GM23338 (cell line): ENCODE results near the gene DSG4. TPM values are rescaled to one million over a fixed set of nuclear protein-coding genes. Genes with fewer than 3 reads are reported as not detected.

Experiments
- ATAC-seq: fragments of 200-7000 bp; cut with Tn5 transposase; 3 replicates; pipeline ENCODE4 v1.9.1; 2020
- DNase-seq: peaks from one replicate; pipeline ENCODE4 v3.0.0-alpha.2; 2015; ENCODE audit warnings: low spot score
- H2AFZ ChIP-seq: fragments of 200-600 bp; sonication (generic); 2 replicates; pipeline ENCODE4 v1.8.0; 2016; ENCODE audit warnings: antibody characterized with exemption, mild to moderate bottlenecking, moderate library complexity
- H3F3A ChIP-seq: fragments of 200-600 bp; sonication (generic); replicated peaks from 2 replicates; pipeline ENCODE4 v1.8.0; 2017; ENCODE audit warnings: antibody characterized with exemption, mixed run types, low read depth
- H3K27ac ChIP-seq: fragments of 200-600 bp; sonication (generic); 2 replicates; pipeline ENCODE4 v1.6.1; 2016; ENCODE audit warnings: low read depth
- H3K27me3 ChIP-seq: fragments of 200-600 bp; sonication (generic); 2 replicates; pipeline ENCODE4 v1.8.0; 2016; ENCODE audit warnings: mild to moderate bottlenecking, mixed run types, moderate library complexity; ENCODE audit not compliant: insufficient read depth
- H3K36me3 ChIP-seq: fragments of 200-600 bp; sonication (generic); 2 replicates; pipeline ENCODE4 v1.8.0; 2016; ENCODE audit warnings: mild to moderate bottlenecking; ENCODE audit not compliant: insufficient read depth
- H3K4me1 ChIP-seq: fragments of 200-600 bp; sonication (generic); 2 replicates; pipeline ENCODE4 v1.8.0; 2016; ENCODE audit warnings: mild to moderate bottlenecking, moderate library complexity; ENCODE audit not compliant: insufficient read depth
- H3K4me2 ChIP-seq: fragments of 200-600 bp; sonication (generic); 2 replicates; pipeline ENCODE4 v1.7.1; 2017; ENCODE audit warnings: mixed run types
- H3K4me3 ChIP-seq: fragments of 200-600 bp; sonication (generic); 2 replicates; pipeline ENCODE4 v1.6.1; 2016; ENCODE audit warnings: mixed run types
- H3K79me2 ChIP-seq: fragments of 200-600 bp; sonication (generic); replicated peaks from 2 replicates; pipeline ENCODE4 v1.8.0; 2017; ENCODE audit warnings: mild to moderate bottlenecking; ENCODE audit not compliant: insufficient read depth
- H3K9me2 ChIP-seq: fragments of 200-600 bp; sonication (generic); 2 replicates; pipeline ENCODE4 v1.8.0; 2017; ENCODE audit not compliant: insufficient read depth
- H4K20me1 ChIP-seq: fragments of 200-600 bp; sonication (generic); replicated peaks from 2 replicates; pipeline ENCODE4 v1.8.0; 2017; ENCODE audit warnings: mild to moderate bottlenecking; ENCODE audit not compliant: insufficient read depth
- H3K27ac Mint-ChIP-seq: 2 replicates; pipeline ENCODE4 v1.8.0; 2020; ENCODE audit warnings: inconsistent platforms, mild to moderate bottlenecking, moderate library complexity, mixed read lengths
- H3K27me3 Mint-ChIP-seq: 3 replicates; pipeline ENCODE4 v1.8.0; 2022; ENCODE audit warnings: low read depth, mild to moderate bottlenecking, moderate library complexity, mixed read lengths, inconsistent platforms; ENCODE audit not compliant: insufficient read depth, poor library complexity
- H3K36me3 Mint-ChIP-seq: 3 replicates; pipeline ENCODE4 v1.8.0; 2021; ENCODE audit warnings: low read depth, mild to moderate bottlenecking, inconsistent platforms, moderate library complexity, mixed read lengths
- H3K4me1 Mint-ChIP-seq: 3 replicates; pipeline ENCODE4 v1.8.0; 2020; ENCODE audit warnings: mild to moderate bottlenecking, inconsistent platforms, mixed read lengths
- H3K4me3 Mint-ChIP-seq: 3 replicates; pipeline ENCODE4 v1.8.0; 2021; ENCODE audit warnings: moderate library complexity, mild to moderate bottlenecking, inconsistent platforms, mixed read lengths
- H3K9me3 Mint-ChIP-seq: 3 replicates; pipeline ENCODE4 v1.8.0; 2020; ENCODE audit warnings: moderate library complexity, mild to moderate bottlenecking, inconsistent platforms, mixed read lengths
- CREB1 ChIP-seq: fragments of 250-450 bp; sonication (Bioruptor Pico); IDR thresholded peaks from 2 replicates; pipeline ENCODE4 v1.5.0; 2020; ENCODE audit warnings: low read depth, mild to moderate bottlenecking, moderate library complexity
- CTCF ChIP-seq, 2 experiments: fragments of 200-600 bp in 1 of 2; sonication (generic) in 1 of 2; conservative IDR thresholded peaks; 2 replicates each; pipeline versions ENCODE4 v1.5.1 to v1.6.1; 2016 to 2017; ENCODE audit warnings: antibody characterized with exemption in 2 of 2, low read depth in 2 of 2, mild to moderate bottlenecking in 2 of 2, moderate library complexity in 1 of 2
- EZH2 ChIP-seq: fragments of 200-600 bp; sonication (generic); IDR thresholded peaks from one replicate; pipeline ENCODE4 v1.8.0; 2017; ENCODE audit warnings: antibody characterized with exemption, mild to moderate bottlenecking, low read depth; ENCODE audit not compliant: unreplicated experiment
- EZH2phosphoT487 ChIP-seq: fragments of 200-600 bp; sonication (generic); IDR thresholded peaks from one replicate; pipeline ENCODE4 v1.8.1; 2018; ENCODE audit warnings: antibody characterized with exemption; ENCODE audit not compliant: unreplicated experiment
- JUNB ChIP-seq: IDR thresholded peaks from one replicate; pipeline ENCODE4 v1.6.1; 2016; ENCODE audit warnings: antibody characterized with exemption; ENCODE audit not compliant: unreplicated experiment
- NANOG ChIP-seq: IDR thresholded peaks from 2 replicates; pipeline ENCODE4 v1.6.1; 2016; ENCODE audit warnings: antibody characterized with exemption, borderline replicate concordance
- POLR2AphosphoS5 ChIP-seq: IDR thresholded peaks from 2 replicates; pipeline ENCODE4 v1.6.1; 2016; ENCODE audit warnings: antibody characterized with exemption, low read depth
- STAT1 ChIP-seq: IDR thresholded peaks from one replicate; pipeline ENCODE4 v1.6.1; 2016; ENCODE audit warnings: antibody characterized with exemption; ENCODE audit not compliant: unreplicated experiment
- ZNF114 ChIP-seq: fragments of 250-450 bp; sonication (Bioruptor Pico); IDR thresholded peaks from 2 replicates; pipeline ENCODE4 v1.5.0; 2020; ENCODE audit warnings: mild to moderate bottlenecking, moderate library complexity
- ZNF331 ChIP-seq: fragments of 250-450 bp; sonication (Bioruptor Pico); IDR thresholded peaks from 2 replicates; pipeline ENCODE4 v1.5.0; 2020; ENCODE audit warnings: low read depth, mild to moderate bottlenecking, moderate library complexity
- polyA plus RNA-seq: library from polyadenylated mRNA; unstranded; fragments of >200 nt; fragmentation: Nextera tagmentation; extraction: Ambion mirVana; gene quantifications from 2 replicates; pipeline ENCODE4 v1.2.1, GENCODE V29; 2016
- total RNA-seq: library from RNA; depleted of rRNA; stranded (reverse); fragments of >200 nt; shearing (Covaris generic); gene quantifications from 2 replicates; pipeline ENCODE4 v1.2.3, GENCODE V29; 2014
- TF ChIP-seq, protein P1 (sequence below): fragments of 250-450 bp; sonication (Bioruptor Pico); IDR thresholded peaks from 2 replicates; pipeline ENCODE4 v1.5.0; 2020; ENCODE audit warnings: mild to moderate bottlenecking, moderate library complexity
- TF ChIP-seq, protein P2 (sequence below): IDR thresholded peaks from 2 replicates; pipeline ENCODE4 v1.6.1; 2016; ENCODE audit warnings: antibody characterized with exemption
- TF ChIP-seq, protein P3 (sequence below): IDR thresholded peaks from one replicate; pipeline ENCODE4 v1.6.1; 2018; ENCODE audit warnings: antibody characterized with exemption; ENCODE audit not compliant: unreplicated experiment

DSG4 gene
- total and polyA plus RNA-seq, 2 experiments from 2014 or later: not detected

DNA sequence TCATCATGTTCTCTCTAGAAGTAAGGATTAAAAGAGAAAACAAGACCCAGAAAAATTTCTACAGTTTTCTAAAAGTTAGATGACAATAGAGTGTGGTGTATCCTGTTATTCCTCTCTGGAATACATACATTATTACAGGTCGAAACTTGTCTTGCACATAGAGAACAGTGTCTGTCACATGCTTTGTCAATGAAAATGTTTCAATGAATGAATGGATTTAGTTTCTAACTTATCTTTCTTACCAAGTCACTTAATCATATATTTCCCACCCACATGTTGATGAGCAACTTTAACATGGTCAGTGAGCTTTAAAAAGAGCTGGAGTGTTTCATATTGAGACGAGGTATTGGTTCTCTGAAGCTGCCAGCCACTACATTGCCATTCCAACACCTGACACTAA, 4.3 kb downstream of the DSG4 start:
- Histone ChIP-seq H3K4me2 (no peak overlapping the region), H3K4me1 (peaks cover 6% of the 10 kb centered on the region; the same call in 1 of the 2 replicates), H4K20me1 (no peaks in the 10 kb centered on the region), H3F3A (no peaks in the 10 kb centered on the region), H2AFZ (no peak overlapping the region), H3K4me3 (no peak overlapping the region), H3K9me2 (no peaks in the 10 kb centered on the region), H3K36me3 (no peaks in the 10 kb centered on the region), H3K79me2 (no peaks in the 10 kb centered on the region), H3K27me3 (no peaks in the 10 kb centered on the region), H3K27ac (no peak overlapping the region)
- DNase-seq (no peak), ATAC-seq (no peak)
- Mint-ChIP-seq H3K27me3 (no peaks in the 10 kb centered on the region), H3K4me3 (no peak overlapping the region), H3K36me3 (no peaks in the 10 kb centered on the region), H3K27ac (no peak overlapping the region), H3K4me1 (peaks cover 8% of the 10 kb centered on the region), H3K9me3 (no peaks in the 10 kb centered on the region)
- TF ChIP-seq ZNF114 (CRISPR knock-in tag) (no peak), ZNF331 (no peak), EZH2 (no peak), POLR2AphosphoS5 (no peak), STAT1 (no peak), EZH2phosphoT487 (no peak), NANOG (no peak), JUNB (no peak), CREB1 (CRISPR knock-in tag) (no peak), CTCF (conservative IDR thresholded peaks at IDR 0.05; ENCODE audit: low read depth in 2 of 2) (no peak)
- TF ChIP-seq, protein P1, sequence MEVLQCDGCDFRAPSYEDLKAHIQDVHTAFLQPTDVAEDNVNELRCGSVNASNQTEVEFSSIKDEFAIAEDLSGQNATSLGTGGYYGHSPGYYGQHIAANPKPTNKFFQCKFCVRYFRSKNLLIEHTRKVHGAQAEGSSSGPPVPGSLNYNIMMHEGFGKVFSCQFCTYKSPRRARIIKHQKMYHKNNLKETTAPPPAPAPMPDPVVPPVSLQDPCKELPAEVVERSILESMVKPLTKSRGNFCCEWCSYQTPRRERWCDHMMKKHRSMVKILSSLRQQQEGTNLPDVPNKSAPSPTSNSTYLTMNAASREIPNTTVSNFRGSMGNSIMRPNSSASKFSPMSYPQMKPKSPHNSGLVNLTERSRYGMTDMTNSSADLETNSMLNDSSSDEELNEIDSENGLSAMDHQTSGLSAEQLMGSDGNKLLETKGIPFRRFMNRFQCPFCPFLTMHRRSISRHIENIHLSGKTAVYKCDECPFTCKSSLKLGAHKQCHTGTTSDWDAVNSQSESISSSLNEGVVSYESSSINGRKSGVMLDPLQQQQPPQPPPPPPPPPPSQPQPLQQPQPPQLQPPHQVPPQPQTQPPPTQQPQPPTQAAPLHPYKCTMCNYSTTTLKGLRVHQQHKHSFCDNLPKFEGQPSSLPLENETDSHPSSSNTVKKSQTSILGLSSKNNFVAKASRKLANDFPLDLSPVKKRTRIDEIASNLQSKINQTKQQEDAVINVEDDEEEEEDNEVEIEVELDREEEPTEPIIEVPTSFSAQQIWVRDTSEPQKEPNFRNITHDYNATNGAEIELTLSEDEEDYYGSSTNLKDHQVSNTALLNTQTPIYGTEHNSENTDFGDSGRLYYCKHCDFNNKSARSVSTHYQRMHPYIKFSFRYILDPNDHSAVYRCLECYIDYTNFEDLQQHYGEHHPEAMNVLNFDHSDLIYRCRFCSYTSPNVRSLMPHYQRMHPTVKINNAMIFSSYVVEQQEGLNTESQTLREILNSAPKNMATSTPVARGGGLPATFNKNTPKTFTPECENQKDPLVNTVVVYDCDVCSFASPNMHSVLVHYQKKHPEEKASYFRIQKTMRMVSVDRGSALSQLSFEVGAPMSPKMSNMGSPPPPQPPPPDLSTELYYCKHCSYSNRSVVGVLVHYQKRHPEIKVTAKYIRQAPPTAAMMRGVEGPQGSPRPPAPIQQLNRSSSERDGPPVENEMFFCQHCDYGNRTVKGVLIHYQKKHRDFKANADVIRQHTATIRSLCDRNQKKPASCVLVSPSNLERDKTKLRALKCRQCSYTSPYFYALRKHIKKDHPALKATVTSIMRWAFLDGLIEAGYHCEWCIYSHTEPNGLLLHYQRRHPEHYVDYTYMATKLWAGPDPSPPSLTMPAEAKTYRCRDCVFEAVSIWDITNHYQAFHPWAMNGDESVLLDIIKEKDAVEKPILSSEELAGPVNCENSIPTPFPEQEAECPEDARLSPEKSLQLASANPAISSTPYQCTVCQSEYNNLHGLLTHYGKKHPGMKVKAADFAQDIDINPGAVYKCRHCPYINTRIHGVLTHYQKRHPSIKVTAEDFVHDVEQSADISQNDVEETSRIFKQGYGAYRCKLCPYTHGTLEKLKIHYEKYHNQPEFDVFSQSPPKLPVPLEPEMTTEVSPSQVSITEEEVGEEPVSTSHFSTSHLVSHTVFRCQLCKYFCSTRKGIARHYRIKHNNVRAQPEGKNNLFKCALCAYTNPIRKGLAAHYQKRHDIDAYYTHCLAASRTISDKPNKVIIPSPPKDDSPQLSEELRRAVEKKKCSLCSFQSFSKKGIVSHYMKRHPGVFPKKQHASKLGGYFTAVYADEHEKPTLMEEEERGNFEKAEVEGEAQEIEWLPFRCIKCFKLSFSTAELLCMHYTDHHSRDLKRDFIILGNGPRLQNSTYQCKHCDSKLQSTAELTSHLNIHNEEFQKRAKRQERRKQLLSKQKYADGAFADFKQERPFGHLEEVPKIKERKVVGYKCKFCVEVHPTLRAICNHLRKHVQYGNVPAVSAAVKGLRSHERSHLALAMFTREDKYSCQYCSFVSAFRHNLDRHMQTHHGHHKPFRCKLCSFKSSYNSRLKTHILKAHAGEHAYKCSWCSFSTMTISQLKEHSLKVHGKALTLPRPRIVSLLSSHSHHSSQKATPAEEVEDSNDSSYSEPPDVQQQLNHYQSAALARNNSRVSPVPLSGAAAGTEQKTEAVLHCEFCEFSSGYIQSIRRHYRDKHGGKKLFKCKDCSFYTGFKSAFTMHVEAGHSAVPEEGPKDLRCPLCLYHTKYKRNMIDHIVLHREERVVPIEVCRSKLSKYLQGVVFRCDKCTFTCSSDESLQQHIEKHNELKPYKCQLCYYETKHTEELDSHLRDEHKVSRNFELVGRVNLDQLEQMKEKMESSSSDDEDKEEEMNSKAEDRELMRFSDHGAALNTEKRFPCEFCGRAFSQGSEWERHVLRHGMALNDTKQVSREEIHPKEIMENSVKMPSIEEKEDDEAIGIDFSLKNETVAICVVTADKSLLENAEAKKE: no peak
- TF ChIP-seq, protein P2, sequence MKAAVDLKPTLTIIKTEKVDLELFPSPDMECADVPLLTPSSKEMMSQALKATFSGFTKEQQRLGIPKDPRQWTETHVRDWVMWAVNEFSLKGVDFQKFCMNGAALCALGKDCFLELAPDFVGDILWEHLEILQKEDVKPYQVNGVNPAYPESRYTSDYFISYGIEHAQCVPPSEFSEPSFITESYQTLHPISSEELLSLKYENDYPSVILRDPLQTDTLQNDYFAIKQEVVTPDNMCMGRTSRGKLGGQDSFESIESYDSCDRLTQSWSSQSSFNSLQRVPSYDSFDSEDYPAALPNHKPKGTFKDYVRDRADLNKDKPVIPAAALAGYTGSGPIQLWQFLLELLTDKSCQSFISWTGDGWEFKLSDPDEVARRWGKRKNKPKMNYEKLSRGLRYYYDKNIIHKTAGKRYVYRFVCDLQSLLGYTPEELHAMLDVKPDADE: no peak
- TF ChIP-seq, protein P3, sequence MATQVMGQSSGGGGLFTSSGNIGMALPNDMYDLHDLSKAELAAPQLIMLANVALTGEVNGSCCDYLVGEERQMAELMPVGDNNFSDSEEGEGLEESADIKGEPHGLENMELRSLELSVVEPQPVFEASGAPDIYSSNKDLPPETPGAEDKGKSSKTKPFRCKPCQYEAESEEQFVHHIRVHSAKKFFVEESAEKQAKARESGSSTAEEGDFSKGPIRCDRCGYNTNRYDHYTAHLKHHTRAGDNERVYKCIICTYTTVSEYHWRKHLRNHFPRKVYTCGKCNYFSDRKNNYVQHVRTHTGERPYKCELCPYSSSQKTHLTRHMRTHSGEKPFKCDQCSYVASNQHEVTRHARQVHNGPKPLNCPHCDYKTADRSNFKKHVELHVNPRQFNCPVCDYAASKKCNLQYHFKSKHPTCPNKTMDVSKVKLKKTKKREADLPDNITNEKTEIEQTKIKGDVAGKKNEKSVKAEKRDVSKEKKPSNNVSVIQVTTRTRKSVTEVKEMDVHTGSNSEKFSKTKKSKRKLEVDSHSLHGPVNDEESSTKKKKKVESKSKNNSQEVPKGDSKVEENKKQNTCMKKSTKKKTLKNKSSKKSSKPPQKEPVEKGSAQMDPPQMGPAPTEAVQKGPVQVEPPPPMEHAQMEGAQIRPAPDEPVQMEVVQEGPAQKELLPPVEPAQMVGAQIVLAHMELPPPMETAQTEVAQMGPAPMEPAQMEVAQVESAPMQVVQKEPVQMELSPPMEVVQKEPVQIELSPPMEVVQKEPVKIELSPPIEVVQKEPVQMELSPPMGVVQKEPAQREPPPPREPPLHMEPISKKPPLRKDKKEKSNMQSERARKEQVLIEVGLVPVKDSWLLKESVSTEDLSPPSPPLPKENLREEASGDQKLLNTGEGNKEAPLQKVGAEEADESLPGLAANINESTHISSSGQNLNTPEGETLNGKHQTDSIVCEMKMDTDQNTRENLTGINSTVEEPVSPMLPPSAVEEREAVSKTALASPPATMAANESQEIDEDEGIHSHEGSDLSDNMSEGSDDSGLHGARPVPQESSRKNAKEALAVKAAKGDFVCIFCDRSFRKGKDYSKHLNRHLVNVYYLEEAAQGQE: no peak
